Activated T-helper 1 cell treated with Interleukin-2 at 50 U/mL for 16 hours (primary cell): ENCODE data around the gene MAP3K10.
"Not testable (repeated sequence)": the region's sequence is repeated elsewhere in the genome, so short reads cannot be mapped to it uniquely, and the experiment has no call there.

ENCODE experiments used
- DNase-seq: peaks from one replicate; pipeline ENCODE4 v3.0.0-alpha.2; 2020; ENCODE audit warnings: low read depth

MAP3K10 gene

GRCh38 chr19:40217027-40217810 lies 26.0 kb downstream of the MAP3K10 start:
- DNase-seq: no peak

GRCh38 chr19:40217934-40218890 lies 27.0 kb downstream of the MAP3K10 start, which contains the start of gene TTC9B:
Gene TTC9B (minus strand): TSS chr19:40218384. CDS start chr19:40218381, 3 bp downstream.
- DNase-seq: peak; percentile 12

- DNase-seq: not testable (repeated sequence)
These were observed 27.8 kb downstream of the MAP3K10 start for GRCh38 chr19:40219029-40219428.

- DNase-seq: no peak
These were observed 28.6 kb downstream of the MAP3K10 start for GRCh38 chr19:40219721-40220276.

GRCh38 chr19:40220674-40221073 lies 29.4 kb downstream of the MAP3K10 start:
- no peak for DNase-seq

GRCh38 chr19:40221858-40222619 lies 30.8 kb downstream of the MAP3K10 start:
- peak; percentile 47 for DNase-seq

- DNase-seq: peak; percentile 4
These were observed 32.1 kb downstream of the MAP3K10 start for GRCh38 chr19:40223135-40223822.

GRCh38 chr19:40224342-40225150 lies 33.3 kb downstream of the MAP3K10 start:
- no peak for DNase-seq

- DNase-seq: no peak
These were observed 34.4 kb downstream of the MAP3K10 start for GRCh38 chr19:40225440-40226305.

- no peak for DNase-seq
These were observed 37.1 kb downstream of the MAP3K10 start for GRCh38 chr19:40228346-40228745.

- DNase-seq: no peak
These were observed 37.6 kb downstream of the MAP3K10 start for GRCh38 chr19:40228863-40229262.

- no peak for DNase-seq
These were observed 38.3 kb downstream of the MAP3K10 start for GRCh38 chr19:40229484-40229883.

GRCh38 chr19:40229926-40230417 lies 38.7 kb downstream of the MAP3K10 start:
- DNase-seq: no peak

GRCh38 chr19:40231057-40231456 lies 39.8 kb downstream of the MAP3K10 start:
- no peak for DNase-seq

GRCh38 chr19:40231544-40232424 lies 40.6 kb downstream of the MAP3K10 start:
- no peak for DNase-seq

GRCh38 chr19:40232479-40232878 lies 41.3 kb downstream of the MAP3K10 start:
- DNase-seq: no peak

- no peak for DNase-seq
These were observed 42.0 kb downstream of the MAP3K10 start for GRCh38 chr19:40232949-40233810.
